Hepatocyte (in vitro differentiated cells): Measurements from ENCODE around the gene IDUA. TPM values are rescaled to one million over a fixed set of nuclear protein-coding genes. Genes with fewer than 3 reads are reported as not detected.

Source experiments
- DNase-seq: peaks from one replicate; pipeline ENCODE4 v3.0.0-alpha.2; 2016; ENCODE audit warnings: low spot score
- H2AFZ ChIP-seq: fragments of 200-600 bp; sonication (generic); 2 replicates; pipeline ENCODE4 v1.6.0; 2016; ENCODE audit warnings: antibody characterized with exemption, mild to moderate bottlenecking
- H3K27ac ChIP-seq: fragments of 200-600 bp; sonication (generic); 2 replicates; pipeline ENCODE4 v1.5.1; 2016; ENCODE audit warnings: mild to moderate bottlenecking
- H3K27me3 ChIP-seq: fragments of 200-600 bp; sonication (generic); 2 replicates; pipeline ENCODE4 v1.6.1; 2016
- H3K36me3 ChIP-seq: fragments of 200-600 bp; sonication (generic); replicated peaks from 2 replicates; pipeline ENCODE4 v1.5.1; 2016; ENCODE audit warnings: low read depth; ENCODE audit not compliant: insufficient read depth
- H3K4me1 ChIP-seq: fragments of 200-600 bp; sonication (generic); 2 replicates; pipeline ENCODE4 v1.5.1; 2016; ENCODE audit warnings: mild to moderate bottlenecking, moderate library complexity; ENCODE audit not compliant: insufficient read depth
- H3K4me2 ChIP-seq: fragments of 200-600 bp; sonication (generic); 2 replicates; pipeline ENCODE4 v1.6.0; 2016
- H3K4me3 ChIP-seq: fragments of 200-600 bp; sonication (generic); 2 replicates; pipeline ENCODE4 v1.5.1; 2016; ENCODE audit warnings: mild to moderate bottlenecking
- H3K79me2 ChIP-seq: fragments of 200-600 bp; sonication (generic); 2 replicates; pipeline ENCODE4 v1.6.0; 2017; ENCODE audit warnings: mild to moderate bottlenecking
- H3K9me2 ChIP-seq: fragments of 200-600 bp; sonication (generic); replicated peaks from 2 replicates; pipeline ENCODE4 v1.6.0; 2017; ENCODE audit warnings: mild to moderate bottlenecking; ENCODE audit not compliant: insufficient read depth
- H3K9me3 ChIP-seq: fragments of 200-600 bp; sonication (generic); 2 replicates; pipeline ENCODE4 v1.5.1; 2016; ENCODE audit warnings: low read depth, mild to moderate bottlenecking
- H4K20me1 ChIP-seq: fragments of 200-600 bp; sonication (generic); 2 replicates; pipeline ENCODE4 v1.6.0; 2016; ENCODE audit warnings: mild to moderate bottlenecking; ENCODE audit not compliant: insufficient read depth, poor library complexity, severe bottlenecking
- CTCF ChIP-seq: fragments of 200-600 bp; sonication (generic); IDR thresholded peaks from 2 replicates; pipeline ENCODE4 v1.5.1; 2016; ENCODE audit warnings: antibody characterized with exemption, mild to moderate bottlenecking; ENCODE audit not compliant: poor library complexity
- EZH2 ChIP-seq: fragments of 200-600 bp; sonication (generic); IDR thresholded peaks from 2 replicates; pipeline ENCODE4 v1.6.1; 2016; ENCODE audit warnings: antibody characterized with exemption, mild to moderate bottlenecking, borderline replicate concordance
- EZH2phosphoT487 ChIP-seq: fragments of 200-600 bp; sonication (generic); IDR thresholded peaks from one replicate; pipeline ENCODE4 v1.6.1; 2018; ENCODE audit warnings: antibody characterized with exemption, mild to moderate bottlenecking, low read depth, moderate library complexity; ENCODE audit not compliant: unreplicated experiment, severe bottlenecking
- WGBS: methylation state at CpG from one replicate; pipeline ENCODE4 v1.1.6; 2016; ENCODE audit warnings: low lambda C conversion rate; ENCODE audit errors: missing lambda C conversion rate; 5-methylcytosine and 5-hydroxymethylcytosine counted together
- polyA plus RNA-seq: library from polyadenylated mRNA; unstranded; fragments of >200 nt; fragmentation: Nextera tagmentation; extraction: Ambion mirVana; gene quantifications from 2 replicates; pipeline ENCODE4 v1.2.1, GENCODE V29; 2016
- total RNA-seq: library from RNA; depleted of rRNA; stranded (reverse); fragments of >200 nt; gene quantifications from 2 replicates; pipeline ENCODE4 v1.2.3, GENCODE V29; 2014

Gene IDUA
- total and polyA plus RNA-seq, 2 experiments from 2014 or later = 13.1 to 82.6 TPM

GRCh38 chr4:982814-983213, 4.0 kb upstream of the IDUA start:
- Histone ChIP-seq H3K27me3 (no peaks in the 10 kb centered on the region), H3K79me2 (peaks cover 17% of the 10 kb centered on the region), H3K27ac (no peak overlapping the region), H3K36me3 (no peaks in the 10 kb centered on the region), H3K4me3 (no peak overlapping the region), H4K20me1 (no peaks in the 10 kb centered on the region), H3K4me2 (no peak overlapping the region), H3K4me1 (peaks cover 13% of the 10 kb centered on the region), H2AFZ (no peak overlapping the region), H3K9me3 (no peaks in the 10 kb centered on the region), H3K9me2 (no peaks in the 10 kb centered on the region)
- TF ChIP-seq CTCF = no peak
- TF ChIP-seq EZH2phosphoT487 = no peak
- TF ChIP-seq EZH2 = no peak
- 93% methylated on average over 15 of the region's 15 CpGs for WGBS
- no peak for DNase-seq

GRCh38 chr4:984336-985054, 2.3 kb upstream of the IDUA start:
- no peak for TF ChIP-seq CTCF
- TF ChIP-seq EZH2phosphoT487 = no peak
- no peak for TF ChIP-seq EZH2

GRCh38 chr4:985123-985830, 1.6 kb upstream of the IDUA start:
- peak; percentile 85 for DNase-seq
- H3K79me2 ChIP-seq = peaks cover 17% of the 10 kb centered on the region
- H3K9me2 ChIP-seq = no peaks in the 10 kb centered on the region
- no peak for TF ChIP-seq EZH2
- TF ChIP-seq CTCF = no peak
- TF ChIP-seq EZH2phosphoT487 = no peak
- no peaks in the 10 kb centered on the region for H3K36me3 ChIP-seq
- H2AFZ ChIP-seq = peak overlapping the region; percentile 82
- H3K4me2 ChIP-seq = peak overlapping the region; percentile 91
- H3K27me3 ChIP-seq = no peaks in the 10 kb centered on the region
- peaks cover 13% of the 10 kb centered on the region for H3K4me1 ChIP-seq
- H4K20me1 ChIP-seq = no peaks in the 10 kb centered on the region
- H3K4me3 ChIP-seq = peak overlapping the region; percentile 3
- no peak overlapping the region for H3K27ac ChIP-seq
- H3K9me3 ChIP-seq = no peaks in the 10 kb centered on the region
- 26% methylated on average over 22 of the region's 23 CpGs for WGBS

More at GRCh38 chr4:984336-985054, 2.3 kb upstream of the IDUA start:
- Histone ChIP-seq H4K20me1 (no peaks in the 10 kb centered on the region), H3K4me1 (peaks cover 13% of the 10 kb centered on the region), H3K9me2 (no peaks in the 10 kb centered on the region), H2AFZ (peak overlapping the region; percentile 82), H3K4me2 (peak overlapping the region; percentile 91), H3K4me3 (peak overlapping the region; percentile 3), H3K36me3 (no peaks in the 10 kb centered on the region), H3K27me3 (no peaks in the 10 kb centered on the region), H3K79me2 (peaks cover 17% of the 10 kb centered on the region), H3K27ac (no peak overlapping the region), H3K9me3 (no peaks in the 10 kb centered on the region)
- WGBS = 67% methylated on average over 15 of the region's 15 CpGs
- DNase-seq = no peak
